Heart left ventricle (tissue), 13 donors: ENCODE measurements around the gene RARRES1.

ENCODE experiments used
- CTCF ChIP-seq, 12 donors: fragments of 200-600 bp; sonication (generic) in 4 of 12; IDR thresholded peaks; one replicate each; pipeline versions ENCODE4 v1.5.0 to v1.8.0; 2018 to 2022; ENCODE audit warnings: antibody characterized with exemption in 12 of 12, mild to moderate bottlenecking in 5 of 12
- POLR2A ChIP-seq, 2 donors: fragments of 450-650 bp; IDR thresholded peaks; one replicate each; pipeline ENCODE4 v1.6.1; 2017; ENCODE audit warnings: antibody characterized with exemption in 2 of 2, mild to moderate bottlenecking in 2 of 2, moderate library complexity in 2 of 2
- donor health status: ischemic (EF 13 %, LVEDD 7.1; RV severe dilation, severe dysfunction).
- donor health status: DM: no; HTN: yes; CAD: no.
- donor health status: DM: no; HTN: no; CAD: no.
- donor health status: ischemic (EF 25% LVEDD 6.9; RV normal size, moderate dysfunction).
- donor health status: ischemic (EF 25% LVEDD 5.7; RV mildly dilated, moderate dysfunction).
- donor health status: ischemic (EF 35%, LVEDD 5.7; RV mildly dilated, moderate dysfunction).
- donor health status: nonischemic (EF 11% LVEDD 7.7; RV severe dilation, severe dysfunction).
- donor health status: DM: yes; HTN: yes; CAD: no.
- donor health status: PGD.
- donor health status: ischemic (EF 29% LVEDD 5.4; RV normal size, mild dysfunction).
- donor health status: nonischemic (EF 23%, LVEDD 6.1; RV moderate dilation, normal function).

GRCh38 chr3:158663832-158664231, 68.4 kb downstream of the RARRES1 start:
- TF ChIP-seq CTCF (IDR thresholded peaks at IDR 0.05): no peak
- TF ChIP-seq POLR2A (IDR thresholded peaks at IDR 0.05): no peak
